GM12801 (cell line): ENCODE results near the gene NFRKB.

Source experiments
- TF ChIP-seq, protein P1 (sequence below): IDR thresholded peaks from one replicate; pipeline ENCODE4 v1.5.1; 2011; ENCODE audit warnings: control low read depth; ENCODE audit not compliant: insufficient read length; ENCODE audit errors: extremely low read depth

NFRKB gene

DNA sequence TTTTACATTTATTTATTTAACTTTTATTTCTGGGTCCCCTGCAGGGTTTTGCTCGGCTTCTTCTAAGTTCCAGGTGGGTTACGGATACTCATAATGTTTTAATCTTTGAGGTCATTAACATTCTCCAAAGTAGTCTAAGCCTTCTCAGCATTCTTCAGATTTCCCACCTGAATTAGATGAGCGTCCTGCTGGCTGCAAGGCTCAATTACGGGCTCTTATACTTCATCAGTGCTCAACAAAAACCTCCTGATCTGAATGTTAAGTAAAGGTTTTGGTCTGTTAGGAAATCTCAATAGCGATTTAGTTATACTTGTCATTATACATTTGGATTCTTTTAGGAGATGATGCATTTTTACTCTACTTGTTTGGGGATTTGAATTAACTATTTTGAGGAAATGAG lies 27.3 kb upstream of the NFRKB start:
- TF ChIP-seq, protein P1, sequence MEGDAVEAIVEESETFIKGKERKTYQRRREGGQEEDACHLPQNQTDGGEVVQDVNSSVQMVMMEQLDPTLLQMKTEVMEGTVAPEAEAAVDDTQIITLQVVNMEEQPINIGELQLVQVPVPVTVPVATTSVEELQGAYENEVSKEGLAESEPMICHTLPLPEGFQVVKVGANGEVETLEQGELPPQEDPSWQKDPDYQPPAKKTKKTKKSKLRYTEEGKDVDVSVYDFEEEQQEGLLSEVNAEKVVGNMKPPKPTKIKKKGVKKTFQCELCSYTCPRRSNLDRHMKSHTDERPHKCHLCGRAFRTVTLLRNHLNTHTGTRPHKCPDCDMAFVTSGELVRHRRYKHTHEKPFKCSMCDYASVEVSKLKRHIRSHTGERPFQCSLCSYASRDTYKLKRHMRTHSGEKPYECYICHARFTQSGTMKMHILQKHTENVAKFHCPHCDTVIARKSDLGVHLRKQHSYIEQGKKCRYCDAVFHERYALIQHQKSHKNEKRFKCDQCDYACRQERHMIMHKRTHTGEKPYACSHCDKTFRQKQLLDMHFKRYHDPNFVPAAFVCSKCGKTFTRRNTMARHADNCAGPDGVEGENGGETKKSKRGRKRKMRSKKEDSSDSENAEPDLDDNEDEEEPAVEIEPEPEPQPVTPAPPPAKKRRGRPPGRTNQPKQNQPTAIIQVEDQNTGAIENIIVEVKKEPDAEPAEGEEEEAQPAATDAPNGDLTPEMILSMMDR, result no peak

DNA sequence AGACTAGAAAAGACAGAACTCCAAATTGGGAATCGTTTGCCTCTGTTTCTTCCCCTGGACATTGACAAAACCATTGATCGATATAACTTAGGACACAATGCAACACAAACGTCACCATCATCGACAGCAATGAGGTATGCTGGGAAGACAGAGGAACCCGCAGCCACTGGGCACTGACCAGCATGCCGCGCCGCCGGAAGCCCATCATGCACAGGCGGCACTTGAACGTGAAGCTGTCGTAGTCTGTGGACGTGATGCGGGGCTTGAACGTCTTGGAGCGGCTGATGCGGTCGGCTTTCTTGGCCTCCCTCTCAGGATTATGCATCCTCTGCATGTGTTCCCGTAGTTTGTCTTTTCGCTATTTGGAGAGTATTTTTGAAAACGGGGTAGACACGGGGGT lies 23.0 kb upstream of the NFRKB start:
- TF ChIP-seq, protein P1, result no peak

DNA sequence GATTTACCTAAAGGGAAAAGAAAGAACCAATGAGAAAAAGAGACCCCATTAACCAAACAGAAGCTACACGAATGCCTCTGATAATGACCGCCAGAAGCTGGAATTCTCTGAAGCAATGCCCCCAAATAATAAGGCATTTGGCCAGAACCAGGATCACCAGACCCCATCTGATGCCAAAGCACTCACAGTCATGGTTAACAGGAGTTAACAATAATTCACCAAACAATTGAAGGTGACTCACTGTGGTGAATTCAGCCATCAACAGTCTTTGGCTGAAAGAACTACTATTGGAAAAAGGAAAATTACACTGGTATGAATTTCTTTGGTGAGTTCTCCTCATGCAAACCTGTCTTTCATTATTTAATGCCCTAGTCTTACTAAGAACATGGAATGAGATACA lies 21.9 kb upstream of the NFRKB start:
- TF ChIP-seq, protein P1, result no peak

DNA sequence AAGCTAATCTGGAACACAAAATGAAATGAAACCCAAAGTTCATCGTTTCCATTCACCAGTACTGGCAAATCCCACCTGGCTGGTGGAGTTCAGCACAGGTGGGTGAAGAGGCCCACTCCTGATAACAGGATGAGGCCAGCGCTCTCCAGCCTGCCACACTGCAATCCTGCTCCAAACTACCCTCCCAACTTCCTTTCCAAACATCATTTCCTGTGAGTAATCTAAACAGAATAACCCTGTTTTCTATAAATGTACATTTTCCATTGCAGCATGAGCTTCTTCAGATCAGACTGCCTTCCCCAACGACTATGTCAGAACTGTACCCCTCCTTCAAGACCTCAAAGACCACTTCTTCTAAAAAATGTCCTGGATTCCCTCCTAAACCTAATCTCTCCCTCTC lies 15.9 kb upstream of the NFRKB start:
- TF ChIP-seq, protein P1, result no peak

DNA sequence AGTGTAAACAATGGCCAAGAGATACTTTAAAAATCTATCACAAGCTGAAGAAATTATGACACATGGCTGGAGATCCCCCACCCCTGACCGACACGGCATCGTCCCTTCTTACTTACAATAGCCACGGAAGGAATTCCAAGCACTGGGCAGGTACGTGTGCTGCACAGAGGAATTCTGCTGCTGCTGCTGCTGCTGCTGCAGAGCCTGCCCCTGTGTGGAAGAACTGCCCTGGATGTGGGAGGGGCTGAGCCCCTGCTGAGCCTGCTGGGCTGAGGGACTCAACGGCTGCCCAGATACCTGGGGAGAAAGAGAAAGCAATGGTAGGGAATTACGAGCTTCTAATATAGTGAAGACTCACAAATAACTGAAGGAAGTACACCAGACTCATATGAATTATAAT lies 15.0 kb upstream of the NFRKB start:
- TF ChIP-seq, protein P1, result no peak

DNA sequence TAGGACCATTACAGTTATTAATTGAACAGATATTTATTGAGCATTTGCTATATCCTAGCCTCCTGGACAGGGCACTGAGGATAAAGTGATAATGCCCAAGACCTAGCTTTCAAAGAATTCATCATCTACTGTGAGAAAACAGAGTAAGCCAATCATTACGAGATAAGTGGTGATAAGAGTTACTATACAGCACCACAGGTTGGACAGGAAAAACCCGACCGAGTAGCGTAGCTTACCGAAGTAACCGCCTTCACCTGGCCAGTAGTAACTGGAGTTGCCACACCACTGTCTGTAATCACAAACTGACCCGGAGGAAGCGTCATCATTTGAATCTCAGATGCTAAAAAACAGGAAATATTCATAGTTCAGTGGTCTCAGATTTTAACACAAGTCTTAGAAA lies 10.0 kb upstream of the NFRKB start:
- TF ChIP-seq, protein P1, result no peak

DNA sequence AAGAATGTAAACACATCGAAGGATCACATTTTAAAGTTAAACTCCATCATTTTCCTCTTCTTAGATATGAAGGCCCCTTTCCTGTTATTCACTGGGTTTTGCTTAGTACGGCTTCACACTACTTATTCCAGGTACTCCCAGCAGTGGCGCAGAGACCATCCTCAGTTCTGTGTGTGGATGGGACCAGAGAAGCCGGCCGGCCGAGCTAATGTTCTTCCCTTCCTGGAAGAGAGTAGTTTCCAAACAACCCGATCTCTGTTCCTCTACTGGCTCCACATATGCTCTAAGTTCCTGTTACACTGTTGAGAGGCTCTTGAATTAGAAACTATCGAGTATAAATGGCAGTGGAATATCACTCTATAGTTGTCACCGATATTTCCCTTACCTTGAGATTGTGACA lies 684 bp upstream of the NFRKB start:
- TF ChIP-seq, protein P1, result no peak
